HepG2 (cell line): ENCODE data around the gene ENTPD6. TPM values are rescaled to one million over a fixed set of nuclear protein-coding genes. Genes with fewer than 3 reads are reported as not detected.

Experiments
- ATAC-seq: fragments of 200-7000 bp; cut with Tn5 transposase; 3 replicates; pipeline ENCODE4 v1.9.1; 2020; ENCODE audit warnings: mild to moderate bottlenecking, moderate library complexity
- BruUV-seq: library from RNA; stranded (reverse); fragments of 400-500 nt; replicated peaks from 2 replicates; lab custom pipeline; 2021; lab: Mats Ljungman, UMichigan
- CTCF ChIA-PET: fragments of 300-600 bp; formaldehyde crosslinking; extraction: SDS; loops from one replicate; lab custom pipeline; 2021; ENCODE audit warnings: low total read pairs, inconsistent platforms, low intra/inter-chr PET ratio; lab: Yijun Ruan, JAX
- POLR2A ChIA-PET: fragments of 350-600 bp; sonication (Branson Sonifier 250); formaldehyde crosslinking; loops from one replicate; lab custom pipeline; 2020; ENCODE audit warnings: antibody characterized with exemption, inconsistent platforms; lab: Yijun Ruan, JAX
- DNase-seq: peaks from one replicate; pipeline ENCODE4 v3.0.0-alpha.2; 2015; ENCODE audit warnings: low spot score
- FAIRE-seq: peaks from 3 replicates; lab custom pipeline; 2011; peaks lifted over from hg19 to GRCh38; lab: Jason Lieb, UNC
- H2AFZ ChIP-seq: one replicate; pipeline ENCODE4 v1.6.1; 2011; ENCODE audit warnings: low read length, inconsistent platforms
- H3K27ac ChIP-seq: fragments of 300-600 bp; 3 replicates; pipeline ENCODE4 v1.8.0; 2011; ENCODE audit warnings: mixed run types, mild to moderate bottlenecking, mixed read lengths, low read length, inconsistent platforms; ENCODE audit not compliant: insufficient read depth; ENCODE audit errors: extremely low read length
- H3K27me3 ChIP-seq, 2 experiments: fragments of 200-600 bp in 1 of 2; 2 replicates in 1 of 2; 3 replicates in 1 of 2; pipeline versions ENCODE4 v1.6.0 to v1.8.0; 2011; ENCODE audit warnings: low read length in 2 of 2, mild to moderate bottlenecking in 2 of 2, moderate library complexity in 2 of 2, inconsistent platforms in 1 of 2; ENCODE audit not compliant: insufficient read depth in 2 of 2, control insufficient read depth in 1 of 2
- H3K36me3 ChIP-seq, 2 experiments: fragments of 200-600 bp in 1 of 2; replicated peaks in 1 of 2; 2 replicates in 1 of 2; 3 replicates in 1 of 2; pipeline versions ENCODE4 v1.5.1 to v1.8.0; 2011; ENCODE audit warnings: low read length in 2 of 2, inconsistent platforms in 1 of 2; ENCODE audit not compliant: insufficient read depth in 2 of 2, control insufficient read depth in 1 of 2
- H3K4me1 ChIP-seq: 2 replicates; pipeline ENCODE4 v1.5.1; 2012; ENCODE audit warnings: low read length, inconsistent platforms; ENCODE audit not compliant: insufficient read depth
- H3K4me2 ChIP-seq: 2 replicates; pipeline ENCODE4 v1.6.0; 2011; ENCODE audit warnings: low read depth, low read length, inconsistent platforms
- H3K4me3 ChIP-seq, 3 experiments: fragments of 200-600 bp in 1 of 3; sonication (generic), shearing (Covaris generic) in 1 of 3; replicated peaks in 1 of 3; 2 replicates each; pipeline ENCODE4 v1.5.1; 2011 to 2016; ENCODE audit warnings: low read length in 3 of 3, inconsistent platforms in 2 of 3, low read depth in 2 of 3, mild to moderate bottlenecking in 2 of 3, control low read depth in 1 of 3, mixed read lengths in 1 of 3; ENCODE audit not compliant: insufficient read depth in 1 of 3
- H3K79me2 ChIP-seq: one replicate; pipeline ENCODE4 v1.6.1; 2011; ENCODE audit warnings: low read length, inconsistent platforms; ENCODE audit not compliant: insufficient read depth
- H3K9ac ChIP-seq: 2 replicates; pipeline ENCODE4 v1.6.0; 2011; ENCODE audit warnings: mild to moderate bottlenecking, low read depth, low read length, inconsistent platforms; ENCODE audit not compliant: insufficient read depth
- H3K9me3 ChIP-seq: 2 replicates; pipeline ENCODE4 v1.5.1; 2012; ENCODE audit warnings: mild to moderate bottlenecking, low read length
- H4K20me1 ChIP-seq: 2 replicates; pipeline ENCODE4 v1.6.0; 2011; ENCODE audit warnings: inconsistent platforms, mild to moderate bottlenecking, low read length, moderate library complexity; ENCODE audit not compliant: insufficient read depth
- TBX2 ChIP-seq: sonication (generic); formaldehyde crosslinking; IDR thresholded peaks from 2 replicates; pipeline ENCODE4 v1.5.0; 2020; ENCODE audit warnings: missing genetic modification reagents, mild to moderate bottlenecking, borderline replicate concordance
- ZNF670 ChIP-seq: sonication (generic); formaldehyde crosslinking; IDR thresholded peaks from 2 replicates; pipeline ENCODE4 v1.8.0; 2022; ENCODE audit warnings: mild to moderate bottlenecking, missing genetic modification reagents, borderline replicate concordance
- WGBS: methylation state at CpG from one replicate; pipeline ENCODE4 v1.1.6; 2017; ENCODE audit warnings: low lambda C conversion rate; 5-methylcytosine and 5-hydroxymethylcytosine counted together
- in situ Hi-C: cut with HindIII; loops from 2 replicates; pipeline ENCODE4 v1.10.0; 2017; ENCODE audit warnings: low pct_unique_long_range_greater_than_20kb; ENCODE audit not compliant: extremely low pct_ligation_motif_present
- intact Hi-C: fragments of 100-400 bp; cut with micrococcal nuclease; formaldehyde crosslinking; loops from one replicate; pipeline ENCODE4 v1.10.0; 2022; ENCODE audit not compliant: unreplicated experiment
- polyA plus RNA-seq, 8 experiments: library from polyadenylated mRNA; depleted of rRNA in 3 of 8; stranded (reverse) in 7 of 8; unstranded in 1 of 8; fragments of >200 nt; fragmentation: Illumina TruSeq in 4 of 8; extraction: Trizol in 4 of 8; gene quantifications; 2 replicates each; pipeline versions ENCODE4 v1.2.1 to v1.2.3, GENCODE V29; 2011 to 2016; ENCODE audit warnings: low read depth in 4 of 8, missing spikeins in 1 of 8, mixed read lengths in 1 of 8; ENCODE audit not compliant: insufficient read depth in 1 of 8
- total RNA-seq, 5 experiments: library from RNA; depleted of rRNA; stranded (reverse); fragments of >200 nt; fragmentation: Illumina TruSeq; extraction: Trizol; gene quantifications; 2 replicates each; pipeline ENCODE4 v1.2.3, GENCODE V29; 2016; ENCODE audit warnings: low read depth in 1 of 5
- TF ChIP-seq, protein P1 (sequence below): sonication (generic); formaldehyde crosslinking; IDR thresholded peaks from 2 replicates; pipeline ENCODE4 v1.4.0; 2020; ENCODE audit warnings: mild to moderate bottlenecking, missing genetic modification reagents

The ENTPD6 gene
- total and polyA plus RNA-seq, 2 of the 13 experiments (the other 11 are each of a cell fraction or from before 2014, with no cell fraction given): 164 to 172 TPM

DNA sequence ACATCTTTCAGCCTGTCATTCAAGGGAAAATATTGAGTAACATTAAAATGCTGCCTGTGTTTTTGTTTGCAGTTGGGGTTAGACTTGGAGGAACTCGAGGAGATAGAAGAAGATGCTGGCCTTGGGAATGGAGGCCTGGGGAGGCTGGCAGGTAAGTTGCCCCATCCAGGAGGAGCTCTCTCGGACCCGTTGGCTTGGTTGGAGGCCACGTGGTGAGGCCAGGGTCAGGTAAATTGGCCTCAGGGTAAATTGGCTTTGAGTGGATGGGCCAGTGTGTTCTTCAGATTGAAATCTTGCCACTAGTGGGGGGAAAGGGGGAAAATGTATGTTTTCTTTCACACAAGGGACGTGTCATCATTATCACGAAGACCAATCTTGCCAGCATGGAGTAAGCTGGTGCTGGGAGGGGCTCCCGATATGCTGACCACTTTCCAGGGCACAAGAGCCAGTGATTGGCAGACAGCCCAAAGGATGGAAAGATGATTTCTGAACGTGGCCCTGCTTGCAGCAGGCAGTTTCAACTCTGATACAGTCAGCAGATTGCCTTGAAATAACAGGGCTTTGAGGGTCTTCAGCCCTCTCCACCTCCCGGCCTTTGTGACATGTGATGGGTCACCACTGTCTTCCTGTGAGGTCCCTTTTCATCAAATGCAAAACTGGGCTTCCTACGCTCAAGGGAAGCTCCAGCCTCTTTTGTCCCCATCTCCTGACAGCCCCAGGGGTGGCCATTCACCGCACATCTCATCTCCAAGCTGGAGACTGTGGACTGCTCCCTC, 73.7 kb downstream of the ENTPD6 start:
- WGBS: 94% methylated on average over 11 of the region's 11 CpGs
- no TSS peak for BruUV-seq
- Histone ChIP-seq H3K9ac (no peak overlapping the region), H3K4me2 (no peak overlapping the region), H3K79me2 (no peaks in the 10 kb centered on the region), H3K4me1 (no peaks in the 10 kb centered on the region), H3K4me3 (no peak overlapping the region), H3K9me3 (no peaks in the 10 kb centered on the region), H3K36me3 (peaks cover 40 to 54% of the 10 kb centered on the region in 2 experiments), H3K27me3 (no peaks in the 10 kb centered on the region), H2AFZ (no peak overlapping the region), H4K20me1 (no peaks in the 10 kb centered on the region), H3K27ac (no peak overlapping the region)
- CTCF ChIA-PET: no interaction called here
- TF ChIP-seq, protein P1, sequence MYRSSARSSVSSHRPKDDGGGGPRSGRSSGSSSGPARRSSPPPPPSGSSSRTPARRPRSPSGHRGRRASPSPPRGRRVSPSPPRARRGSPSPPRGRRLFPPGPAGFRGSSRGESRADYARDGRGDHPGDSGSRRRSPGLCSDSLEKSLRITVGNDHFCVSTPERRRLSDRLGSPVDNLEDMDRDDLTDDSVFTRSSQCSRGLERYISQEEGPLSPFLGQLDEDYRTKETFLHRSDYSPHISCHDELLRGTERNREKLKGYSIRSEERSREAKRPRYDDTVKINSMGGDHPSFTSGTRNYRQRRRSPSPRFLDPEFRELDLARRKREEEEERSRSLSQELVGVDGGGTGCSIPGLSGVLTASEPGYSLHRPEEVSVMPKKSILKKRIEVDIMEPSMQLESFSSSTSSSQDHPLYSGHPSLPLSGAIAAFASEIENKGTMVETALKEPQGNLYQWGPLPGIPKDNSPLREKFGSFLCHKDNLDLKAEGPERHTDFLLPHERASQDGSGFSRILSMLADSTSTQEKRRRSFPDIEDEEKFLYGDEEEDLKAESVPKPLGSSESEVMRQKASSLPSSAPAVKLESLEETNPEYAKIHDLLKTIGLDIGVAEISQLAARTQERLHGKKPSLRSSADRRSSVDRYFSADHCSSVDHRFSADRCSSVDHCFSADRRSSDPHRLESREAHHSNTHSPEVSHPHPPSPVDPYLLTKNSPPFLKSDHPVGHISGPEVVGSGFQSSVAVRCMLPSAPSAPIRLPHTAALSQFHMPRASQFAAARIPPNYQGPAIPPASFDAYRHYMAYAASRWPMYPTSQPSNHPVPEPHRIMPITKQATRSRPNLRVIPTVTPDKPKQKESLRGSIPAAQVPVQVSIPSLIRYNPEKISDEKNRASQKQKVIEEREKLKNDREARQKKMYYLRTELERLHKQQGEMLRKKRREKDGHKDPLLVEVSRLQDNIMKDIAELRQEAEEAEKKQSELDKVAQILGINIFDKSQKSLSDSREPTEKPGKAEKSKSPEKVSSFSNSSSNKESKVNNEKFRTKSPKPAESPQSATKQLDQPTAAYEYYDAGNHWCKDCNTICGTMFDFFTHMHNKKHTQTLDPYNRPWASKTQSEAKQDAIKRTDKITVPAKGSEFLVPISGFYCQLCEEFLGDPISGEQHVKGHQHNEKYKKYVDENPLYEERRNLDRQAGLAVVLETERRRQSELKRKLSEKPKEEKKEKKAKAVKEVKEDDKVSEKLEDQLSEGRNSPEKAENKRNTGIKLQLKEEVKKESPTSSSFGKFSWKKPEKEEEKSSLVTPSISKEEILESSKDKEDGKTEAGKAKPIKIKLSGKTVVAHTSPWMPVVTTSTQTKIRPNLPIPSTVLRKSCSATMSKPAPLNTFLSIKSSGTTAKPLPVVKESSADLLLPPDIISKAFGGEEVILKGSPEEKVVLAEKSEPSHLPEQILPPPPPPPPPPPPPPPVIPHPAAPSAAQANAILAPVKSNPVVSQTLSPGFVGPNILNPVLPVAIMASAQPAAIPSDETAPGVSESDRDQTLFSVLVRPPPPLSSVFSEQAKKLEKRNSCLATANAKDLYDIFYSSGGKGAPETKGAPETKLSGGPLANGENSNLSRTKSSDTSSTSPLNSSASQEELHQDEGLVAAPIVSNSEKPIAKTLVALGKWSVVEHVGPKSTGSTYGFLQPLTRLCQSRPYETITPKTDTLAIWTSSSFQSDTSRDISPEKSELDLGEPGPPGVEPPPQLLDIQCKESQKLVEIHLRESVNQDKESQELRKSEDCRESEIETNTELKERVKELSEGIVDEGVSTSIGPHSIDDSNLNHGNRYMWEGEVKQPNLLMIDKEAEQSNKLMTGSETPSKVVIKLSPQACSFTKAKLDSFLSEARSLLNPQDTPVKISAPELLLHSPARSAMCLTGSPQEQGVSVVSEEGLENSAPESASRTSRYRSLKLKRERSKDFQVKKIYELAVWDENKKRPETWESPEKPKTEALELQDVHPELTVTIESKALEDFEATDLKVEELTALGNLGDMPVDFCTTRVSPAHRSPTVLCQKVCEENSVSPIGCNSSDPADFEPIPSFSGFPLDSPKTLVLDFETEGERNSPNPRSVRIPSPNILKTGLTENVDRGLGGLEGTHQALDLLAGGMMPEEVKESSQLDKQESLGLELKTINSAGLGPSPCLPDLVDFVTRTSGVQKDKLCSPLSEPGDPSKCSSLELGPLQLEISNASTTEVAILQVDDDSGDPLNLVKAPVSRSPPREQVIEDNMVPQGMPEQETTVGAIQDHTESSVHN (CRISPR knock-in tag): peak; percentile 62; the same call in 1 of the 2 replicates
- TF ChIP-seq TBX2 (0 out of 2 replicates have a peak, but pooled peaks have one; percentile 17), ZNF670 (CRISPR knock-in tag) (no peak)
- POLR2A ChIA-PET: no interaction called here
- FAIRE-seq (no peak), DNase-seq (no peak), ATAC-seq (no peak)
- intact Hi-C loops: no loop called here
- in situ Hi-C loops: no loop called here
